Right renal pelvis (tissue), 4 donors: ENCODE results near the gene DNAJC13. TPM values are rescaled to one million over a fixed set of nuclear protein-coding genes. Genes with fewer than 3 reads are reported as not detected.

Experiments used
- DNase-seq, 4 donors: peaks; one replicate each; pipeline ENCODE4 v3.0.0-alpha.2; 2013; ENCODE audit warnings: low read depth in 4 of 4, low spot score in 3 of 4, missing footprints in 1 of 4
- polyA plus RNA-seq, 4 donors: library from polyadenylated mRNA; unstranded; fragments of 120-200 nt; gene quantifications; one replicate each; pipeline ENCODE4 v1.2.1, GENCODE V29; 2013; ENCODE audit not compliant: insufficient read length in 4 of 4

The DNAJC13 gene
- polyA plus RNA-seq, 4 donors, result 43.3 to 49.3 (median 46.6) TPM

GRCh38 chr3:132570016-132570415 is 152.7 kb downstream of the DNAJC13 start:
- no peak for DNase-seq

- DNase-seq, result no peak
Measured at GRCh38 chr3:132573797-132574211, 156.5 kb downstream of the DNAJC13 start.

DNA sequence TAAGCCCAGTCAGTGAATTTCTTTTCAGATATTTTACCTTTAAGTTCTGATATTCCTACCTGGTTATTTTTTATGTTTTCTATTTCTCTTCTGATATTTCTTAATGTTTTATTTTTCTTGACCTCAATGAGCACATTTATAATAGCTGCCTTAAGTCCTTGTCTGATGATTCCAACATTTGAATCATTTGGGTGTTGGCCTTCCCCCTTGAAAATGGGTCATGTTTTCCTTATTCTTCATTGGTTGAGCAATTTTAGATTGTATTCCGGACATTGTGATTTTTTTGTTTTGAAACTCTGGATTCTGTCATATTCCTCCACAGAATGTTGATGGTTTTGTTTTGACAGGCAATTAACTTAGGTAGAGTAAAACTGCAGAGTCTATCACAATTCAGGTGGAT is 170.1 kb downstream of the DNAJC13 start:
- no peak for DNase-seq

Other genes starting within 250 kb of the DNAJC13 start
- gene ACP3, start 100.1 kb upstream of the DNAJC13 start, polyA plus RNA-seq, result 10 to 100 TPM; 62.6 to 75.6 (median 63.6) TPM
- gene ACKR4, start 179.8 kb downstream of the DNAJC13 start, polyA plus RNA-seq, result 1 to 10 TPM; 1.5 to 2.9 (median 1.7) TPM
- gene ACAD11, start 242.3 kb downstream of the DNAJC13 start, polyA plus RNA-seq, result 10 to 100 TPM; 30.5 to 45.1 (median 34.2) TPM
- gene UBA5, start 242.8 kb downstream of the DNAJC13 start, polyA plus RNA-seq, result 10 to 100 TPM; 56.0 to 74.2 (median 66.7) TPM